Body of pancreas (tissue), 4 donors: ENCODE data around the gene CRIP1.

ENCODE experiments used
- CTCF ChIP-seq, 7 experiments: fragments of 450-650 bp in 4 of 7; fragments of 200-600 bp in 3 of 7; sonication (generic) in 3 of 7; IDR thresholded peaks; one replicate each; pipeline ENCODE4 v1.5.1; 2016 to 2019; ENCODE audit warnings: antibody characterized with exemption in 7 of 7
- POLR2A ChIP-seq, 3 donors: fragments of 450-650 bp; IDR thresholded peaks; one replicate each; pipeline ENCODE4 v1.6.1; 2016; ENCODE audit warnings: antibody characterized with exemption in 3 of 3, mild to moderate bottlenecking in 2 of 3

DNA sequence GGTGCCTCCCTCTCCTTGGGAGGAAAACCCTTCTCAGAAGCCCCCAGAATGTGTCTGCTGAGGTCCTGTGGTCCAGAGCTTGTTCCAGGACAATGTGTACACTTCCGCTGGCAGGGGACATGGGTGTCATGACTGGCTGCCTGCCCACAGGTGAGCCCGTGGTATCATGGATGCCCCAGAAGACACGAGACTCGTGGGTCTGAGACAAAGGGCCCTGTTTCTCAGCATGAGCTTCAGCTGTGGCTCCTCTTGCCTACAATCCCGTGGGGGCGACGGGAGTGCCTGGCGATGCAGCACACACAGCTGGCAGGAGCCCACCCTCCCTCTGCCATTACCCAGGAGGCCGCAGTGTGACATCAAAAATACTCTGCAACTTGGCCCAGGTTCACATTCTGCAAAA lies 46.7 kb downstream of the CRIP1 start:
- TF ChIP-seq CTCF (IDR thresholded peaks at IDR 0.05) (no peak), POLR2A (IDR thresholded peaks at IDR 0.05) (no peak)
